ENCODE measurements around the gene PGP. TPM values are rescaled to one million over a fixed set of nuclear protein-coding genes. Genes with fewer than 3 reads are reported as not detected.

PGP gene
- total RNA-seq, 2 experiments from 2014 or later = 8.1 to 8.5 TPM

- intact Hi-C loops (cut with DNase I, micrococcal nuclease) = no loop called here
- Mint-ChIP-seq H3K9me3 (no peaks in the 10 kb centered on the region), H3K27ac (no peak overlapping the region), H3K4me3 (no peak overlapping the region), H3K4me1 (ENCODE audit: low read depth) (peaks cover 7% of the 10 kb centered on the region), H3K36me3 (ENCODE audit: low read depth) (peaks cover 27% of the 10 kb centered on the region), H3K27me3 (no peaks in the 10 kb centered on the region)
- Histone ChIP-seq H3K36me3 (ENCODE audit: insufficient read depth, low read length) (peaks cover 40% of the 10 kb centered on the region), H3K9me3 (ENCODE audit: control insufficient read depth in 1 of 2, insufficient read depth in 1 of 2, low read length in 2 of 2) (no peaks in the 10 kb centered on the region), H3K4me1 (ENCODE audit: insufficient read depth, low read length) (peaks cover 13% of the 10 kb centered on the region), H3K27me3 (ENCODE audit: control insufficient read depth in 1 of 2, insufficient read depth in 2 of 2, low read length in 2 of 2) (no peaks in the 10 kb centered on the region), H3K4me3 (ENCODE audit: low read length) (no peak overlapping the region), H3K27ac (ENCODE audit: low read depth in 1 of 2, low read length in 2 of 2) (no peak overlapping the region)
- ATAC-seq (ENCODE audit: poor library complexity) (no peak), DNase-seq (no peak)
- ChIA-PET CTCF (no interaction called here), POLR2A (no interaction called here)
- no peak for TF ChIP-seq CTCF (IDR thresholded peaks at IDR 0.05)
These were observed 31.8 kb upstream of the PGP start for GRCh38 chr16:2246301-2246885.

GRCh38 chr16:2244926-2245795, 30.5 kb upstream of the PGP start:
- H3K27me3 ChIP-seq (ENCODE audit: control insufficient read depth in 1 of 2, insufficient read depth in 2 of 2, low read length in 2 of 2) = no peaks in the 10 kb centered on the region
- Mint-ChIP-seq H3K36me3 (ENCODE audit: low read depth) (peaks cover 21% of the 10 kb centered on the region), H3K27ac (no peak overlapping the region), H3K27me3 (no peaks in the 10 kb centered on the region), H3K9me3 (no peaks in the 10 kb centered on the region), H3K4me3 (no peak overlapping the region), H3K4me1 (ENCODE audit: low read depth) (no peaks in the 10 kb centered on the region)
- H3K4me1 ChIP-seq (ENCODE audit: insufficient read depth, low read length) = peaks cover 3% of the 10 kb centered on the region
- intact Hi-C loops (cut with DNase I, micrococcal nuclease) = no loop called here
- peaks cover 40% of the 10 kb centered on the region for H3K36me3 ChIP-seq (ENCODE audit: insufficient read depth, low read length)
- ATAC-seq (ENCODE audit: poor library complexity) = no peak
- no peak for DNase-seq
- TF ChIP-seq CTCF (IDR thresholded peaks at IDR 0.05) = no peak
- ChIA-PET CTCF (no interaction called here), POLR2A (no interaction called here)
- H3K27ac ChIP-seq (ENCODE audit: low read depth in 1 of 2, low read length in 2 of 2) = no peak overlapping the region
- H3K4me3 ChIP-seq (ENCODE audit: low read length) = no peak overlapping the region
- no peaks in the 10 kb centered on the region for H3K9me3 ChIP-seq (ENCODE audit: control insufficient read depth in 1 of 2, insufficient read depth in 1 of 2, low read length in 2 of 2)

GRCh38 chr16:2244301-2244700, 29.7 kb upstream of the PGP start:
- Mint-ChIP-seq H3K9me3 (no peaks in the 10 kb centered on the region), H3K4me1 (ENCODE audit: low read depth) (no peaks in the 10 kb centered on the region), H3K36me3 (ENCODE audit: low read depth) (peaks cover 21% of the 10 kb centered on the region), H3K27ac (no peak overlapping the region), H3K4me3 (no peak overlapping the region), H3K27me3 (no peaks in the 10 kb centered on the region)
- DNase-seq (no peak), ATAC-seq (ENCODE audit: poor library complexity) (no peak)
- Histone ChIP-seq H3K27ac (ENCODE audit: low read depth in 1 of 2, low read length in 2 of 2) (no peak overlapping the region), H3K9me3 (ENCODE audit: control insufficient read depth in 1 of 2, insufficient read depth in 1 of 2, low read length in 2 of 2) (no peaks in the 10 kb centered on the region), H3K36me3 (ENCODE audit: insufficient read depth, low read length) (peaks cover 40% of the 10 kb centered on the region), H3K4me3 (ENCODE audit: low read length) (no peak overlapping the region), H3K27me3 (ENCODE audit: control insufficient read depth in 1 of 2, insufficient read depth in 2 of 2, low read length in 2 of 2) (no peaks in the 10 kb centered on the region), H3K4me1 (ENCODE audit: insufficient read depth, low read length) (no peaks in the 10 kb centered on the region)
- ChIA-PET CTCF (no interaction called here), POLR2A (no interaction called here)
- intact Hi-C loops (cut with DNase I, micrococcal nuclease) = no loop called here
- TF ChIP-seq CTCF (IDR thresholded peaks at IDR 0.05) = no peak
